OCI-LY3 (cell line): Measurements from ENCODE around the gene ABLIM2.

ENCODE experiments used
- CTCF ChIP-seq: fragments of 200-600, 300-600 bp; sonication (generic); IDR thresholded peaks from 2 replicates; pipeline ENCODE4 v1.5.1; 2014; ENCODE audit warnings: antibody characterized with exemption, low read length, low read depth
- EZH2phosphoT487 ChIP-seq: fragments of 200-600 bp; shearing (Covaris generic); IDR thresholded peaks from 2 replicates; pipeline ENCODE4 v1.6.1; 2018; ENCODE audit warnings: antibody characterized with exemption, mixed run types, low read depth

GRCh38 chr4:7979652-7979968 is 179.0 kb downstream of the ABLIM2 start:
- no peak for TF ChIP-seq CTCF
- TF ChIP-seq EZH2phosphoT487: no peak
